Stimulated activated memory B cell treated with anti-CD40 and anti-IgM and Interleukin-4, amounts not matched to agents 10 μg/mL and 1 μg/mL and 100 μg/mL, for 72 hours (primary cell): Measurements from ENCODE around the gene HIPK1.
"Not testable (repeated sequence)": the region's sequence is repeated elsewhere in the genome, so short reads cannot be mapped to it uniquely, and the experiment has no call there.

Experiments
- ATAC-seq: fragments of 150-1000 bp; cut with Tn5 transposase; 2 replicates; pipeline ENCODE4 v1.10.0; 2021
- H3K27ac Mint-ChIP-seq: one replicate; pipeline ENCODE4 v1.8.0; 2022; ENCODE audit warnings: mild to moderate bottlenecking, mixed read lengths
- H3K27me3 Mint-ChIP-seq: one replicate; pipeline ENCODE4 v1.8.0; 2022; ENCODE audit warnings: mixed read lengths
- H3K36me3 Mint-ChIP-seq: one replicate; pipeline ENCODE4 v1.8.0; 2022; ENCODE audit warnings: mixed read lengths
- H3K4me1 Mint-ChIP-seq: one replicate; pipeline ENCODE4 v1.8.0; 2022; ENCODE audit warnings: mixed read lengths
- H3K4me3 Mint-ChIP-seq: one replicate; pipeline ENCODE4 v1.8.0; 2022; ENCODE audit warnings: mild to moderate bottlenecking, moderate library complexity, mixed read lengths
- H3K9me3 Mint-ChIP-seq: one replicate; pipeline ENCODE4 v1.8.0; 2022; ENCODE audit warnings: mixed read lengths

The HIPK1 gene

DNA sequence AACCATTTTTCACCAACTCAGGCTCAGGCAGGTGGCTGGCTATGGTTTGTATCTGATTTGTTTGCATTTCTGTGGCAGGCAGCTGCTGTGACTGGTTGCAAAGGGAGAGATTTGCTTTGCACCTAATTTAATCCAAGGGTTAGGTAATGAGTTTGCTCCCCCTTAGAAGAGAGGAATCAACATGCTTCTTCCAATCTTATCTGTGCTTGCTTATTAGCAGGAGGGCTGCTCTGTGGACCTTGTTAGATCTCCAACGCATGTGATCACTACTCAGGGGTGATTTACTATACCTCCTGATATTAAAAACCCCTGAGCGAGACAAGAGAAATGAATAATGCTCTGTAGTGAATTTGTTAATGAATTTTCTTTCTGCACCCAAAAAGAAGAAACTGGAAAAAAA is 70.7 kb downstream of the HIPK1 start:
- Mint-ChIP-seq H3K27me3 (peaks cover 8% of the 10 kb centered on the region), H3K36me3 (peaks cover 5% of the 10 kb centered on the region), H3K4me1 (no peaks in the 10 kb centered on the region), H3K27ac (no peak overlapping the region), H3K9me3 (peaks cover 7% of the 10 kb centered on the region), H3K4me3 (no peak overlapping the region)
- no peak for ATAC-seq

DNA sequence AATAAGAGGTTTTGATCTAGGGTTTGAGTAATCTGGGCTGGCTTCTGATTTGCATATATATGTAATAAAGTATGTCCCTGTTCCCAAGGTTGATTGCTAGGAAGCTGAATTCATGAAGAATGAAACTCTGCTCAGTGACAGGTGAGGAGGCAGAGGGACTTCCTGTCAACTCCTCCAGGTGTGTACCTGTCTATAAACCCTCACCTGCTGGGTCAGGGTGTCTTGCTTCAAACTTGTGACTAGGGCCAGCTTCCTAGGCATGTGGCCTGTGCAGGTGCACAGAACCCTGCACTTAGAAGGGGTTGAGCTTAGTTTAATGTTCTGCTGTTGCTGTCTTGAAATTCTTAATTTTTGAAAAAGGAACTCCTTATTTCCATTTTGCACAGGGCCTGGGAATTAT is 71.3 kb downstream of the HIPK1 start:
- Mint-ChIP-seq H3K4me3 (no peak overlapping the region), H3K36me3 (peaks cover 3% of the 10 kb centered on the region), H3K9me3 (peaks cover 5% of the 10 kb centered on the region), H3K27ac (no peak overlapping the region), H3K4me1 (no peaks in the 10 kb centered on the region), H3K27me3 (peaks cover 14% of the 10 kb centered on the region)
- ATAC-seq: no peak

DNA sequence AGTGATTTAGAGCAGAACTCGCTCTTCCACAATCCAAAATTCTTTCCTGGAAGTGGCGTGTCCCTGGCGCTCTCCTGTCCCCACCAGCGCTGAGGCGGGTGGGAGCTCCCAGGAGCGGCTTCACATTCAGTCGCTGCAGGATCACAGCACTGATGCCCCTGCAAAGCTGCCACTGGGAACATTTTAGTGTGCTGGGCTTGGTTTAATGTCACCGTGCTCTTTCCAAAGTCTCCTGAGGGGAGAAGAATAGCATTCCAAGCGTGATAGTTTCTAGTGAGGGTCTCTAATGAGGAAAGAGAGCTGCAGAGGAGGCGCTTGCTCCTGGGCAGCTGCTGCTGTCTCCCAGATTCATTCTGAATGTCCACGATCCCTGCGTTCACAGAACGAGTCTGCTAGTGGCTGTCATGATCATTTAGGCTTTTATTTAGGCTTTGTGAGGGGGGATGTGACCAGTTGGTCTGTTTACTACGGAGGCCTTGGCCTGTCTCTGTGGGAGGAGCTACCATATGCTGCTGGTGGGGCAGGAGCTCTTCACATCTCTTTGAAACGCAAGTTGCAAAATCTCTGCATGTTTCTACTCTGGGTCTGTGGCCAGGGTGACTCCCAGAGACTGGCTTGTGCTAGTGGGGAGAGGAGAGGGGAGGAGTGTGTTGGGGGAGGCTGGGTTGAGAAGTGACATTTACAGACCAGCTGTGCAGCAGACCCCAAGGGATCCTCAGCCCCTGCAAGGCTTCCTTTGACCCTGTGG is 73.5 kb downstream of the HIPK1 start:
- Mint-ChIP-seq H3K4me1 (no peaks in the 10 kb centered on the region), H3K4me3 (no peak overlapping the region), H3K36me3 (no peaks in the 10 kb centered on the region), H3K27ac (no peak overlapping the region), H3K27me3 (peaks cover 15% of the 10 kb centered on the region), H3K9me3 (peaks cover 5% of the 10 kb centered on the region)
- ATAC-seq: no peak

DNA sequence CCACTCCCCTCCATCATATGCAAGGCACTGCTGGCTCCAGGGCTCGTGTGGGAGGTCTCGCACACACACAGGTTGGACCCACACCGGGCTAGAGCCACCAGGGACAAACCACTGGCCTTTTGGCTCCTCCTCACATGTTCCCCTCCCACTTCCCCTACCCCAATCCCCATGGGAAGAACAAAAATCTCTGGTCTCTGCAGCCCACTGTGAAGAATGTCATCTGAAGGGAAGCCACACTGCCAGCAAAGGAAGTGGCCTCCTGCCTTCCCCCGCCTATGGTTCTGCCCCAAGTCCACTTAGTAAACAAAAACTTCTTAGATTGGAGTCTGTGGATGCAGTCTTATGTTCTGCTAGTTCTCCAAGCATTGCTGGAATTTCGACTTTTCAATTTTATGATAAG is 74.3 kb downstream of the HIPK1 start:
- no peaks in the 10 kb centered on the region for H3K36me3 Mint-ChIP-seq
- ATAC-seq: no peak
- no peaks in the 10 kb centered on the region for H3K4me1 Mint-ChIP-seq
- no peak overlapping the region for H3K27ac Mint-ChIP-seq
- peaks cover 15% of the 10 kb centered on the region for H3K27me3 Mint-ChIP-seq
- H3K4me3 Mint-ChIP-seq: no peak overlapping the region
- H3K9me3 Mint-ChIP-seq: peaks cover 5% of the 10 kb centered on the region

DNA sequence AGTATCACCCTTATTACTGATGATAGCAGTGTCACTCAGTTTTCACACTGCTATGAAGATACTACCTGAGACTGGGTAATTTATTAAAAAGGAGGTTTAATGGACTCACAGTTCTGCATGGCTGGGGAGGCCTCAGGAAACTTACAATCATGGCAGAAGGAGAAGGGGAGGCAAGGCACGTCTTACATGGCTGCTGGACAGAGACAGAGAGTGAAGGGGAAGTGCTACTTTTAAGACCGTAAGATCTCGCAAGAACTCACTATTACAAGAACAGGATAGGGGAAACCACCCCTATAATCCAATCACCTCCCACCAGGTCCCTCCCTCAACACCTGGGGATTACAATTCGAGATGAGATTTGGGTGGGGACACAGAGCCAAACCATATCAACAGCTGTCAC is 77.7 kb downstream of the HIPK1 start:
- H3K27me3 Mint-ChIP-seq: peaks cover 25% of the 10 kb centered on the region
- not testable (repeated sequence) for H3K36me3 Mint-ChIP-seq, H3K27ac Mint-ChIP-seq, H3K4me3 Mint-ChIP-seq, H3K9me3 Mint-ChIP-seq, H3K4me1 Mint-ChIP-seq, ATAC-seq

DNA sequence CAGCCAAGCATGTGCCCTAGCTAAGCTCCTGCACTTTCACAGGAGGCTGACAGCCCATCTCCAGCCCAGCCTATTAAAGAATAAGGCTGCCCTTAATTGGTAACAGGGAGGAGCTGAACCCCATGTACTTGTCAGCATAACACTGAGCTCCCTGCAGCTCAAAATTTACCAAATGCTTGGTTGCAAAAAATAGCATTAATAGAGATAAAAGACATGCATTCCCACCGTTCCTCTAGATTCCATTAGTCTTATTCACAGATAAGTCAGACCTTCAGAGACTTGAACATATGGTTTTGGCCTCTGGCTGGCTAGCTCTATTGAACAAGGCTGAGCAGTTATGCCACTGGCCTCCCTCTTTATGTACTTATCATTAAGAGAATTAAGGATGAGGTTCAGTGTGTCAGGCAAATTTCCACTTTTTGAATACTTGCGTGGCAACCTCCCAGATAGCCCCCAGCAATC is 79.4 kb downstream of the HIPK1 start:
- ATAC-seq: no peak
- no peaks in the 10 kb centered on the region for H3K36me3 Mint-ChIP-seq
- H3K27me3 Mint-ChIP-seq: peaks cover 41% of the 10 kb centered on the region
- H3K9me3 Mint-ChIP-seq: peaks cover 5% of the 10 kb centered on the region
- H3K4me1 Mint-ChIP-seq: no peaks in the 10 kb centered on the region
- H3K4me3 Mint-ChIP-seq: no peak overlapping the region
- no peak overlapping the region for H3K27ac Mint-ChIP-seq

DNA sequence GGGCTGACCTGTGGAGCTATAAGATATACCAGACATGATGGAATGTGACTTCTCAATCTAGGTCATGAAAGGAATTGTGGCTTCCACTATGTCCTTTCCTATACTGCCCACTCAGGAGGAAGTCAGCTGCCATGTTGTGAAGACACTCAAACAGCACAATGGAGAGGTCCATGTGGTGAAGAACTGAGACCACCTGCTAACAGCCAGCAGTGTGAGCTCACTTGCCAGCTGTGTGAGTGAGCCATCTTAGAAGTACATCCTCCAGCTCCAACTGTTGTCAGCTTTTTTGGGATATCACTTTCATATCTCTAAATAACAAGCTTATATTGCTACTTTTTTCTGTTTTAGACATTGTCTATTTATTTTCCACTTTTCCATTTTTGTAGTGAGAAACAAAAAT is 79.9 kb downstream of the HIPK1 start:
- no peak for ATAC-seq
- peaks cover 46% of the 10 kb centered on the region for H3K27me3 Mint-ChIP-seq
- peaks cover 5% of the 10 kb centered on the region for H3K9me3 Mint-ChIP-seq
- no peaks in the 10 kb centered on the region for H3K4me1 Mint-ChIP-seq
- H3K27ac Mint-ChIP-seq: no peak overlapping the region
- H3K36me3 Mint-ChIP-seq: no peaks in the 10 kb centered on the region
- no peak overlapping the region for H3K4me3 Mint-ChIP-seq

DNA sequence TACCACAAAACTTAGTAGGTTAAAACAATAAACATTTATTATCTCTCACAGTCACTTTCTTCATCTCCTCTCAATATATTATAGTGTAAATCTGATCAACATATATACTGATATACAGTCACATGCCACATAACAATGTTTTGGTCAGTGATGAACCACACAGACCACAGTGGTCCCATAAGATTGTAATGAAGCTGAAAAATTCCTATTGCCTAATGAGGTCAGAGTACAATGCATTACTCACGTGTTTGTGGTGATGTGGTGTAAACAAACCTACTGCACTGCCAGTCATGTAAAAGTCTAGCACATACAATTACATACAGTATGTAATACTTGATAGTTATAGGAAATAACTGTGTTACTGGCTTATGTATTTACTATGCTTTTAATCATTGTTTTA is 80.3 kb downstream of the HIPK1 start:
- no peak for ATAC-seq

DNA sequence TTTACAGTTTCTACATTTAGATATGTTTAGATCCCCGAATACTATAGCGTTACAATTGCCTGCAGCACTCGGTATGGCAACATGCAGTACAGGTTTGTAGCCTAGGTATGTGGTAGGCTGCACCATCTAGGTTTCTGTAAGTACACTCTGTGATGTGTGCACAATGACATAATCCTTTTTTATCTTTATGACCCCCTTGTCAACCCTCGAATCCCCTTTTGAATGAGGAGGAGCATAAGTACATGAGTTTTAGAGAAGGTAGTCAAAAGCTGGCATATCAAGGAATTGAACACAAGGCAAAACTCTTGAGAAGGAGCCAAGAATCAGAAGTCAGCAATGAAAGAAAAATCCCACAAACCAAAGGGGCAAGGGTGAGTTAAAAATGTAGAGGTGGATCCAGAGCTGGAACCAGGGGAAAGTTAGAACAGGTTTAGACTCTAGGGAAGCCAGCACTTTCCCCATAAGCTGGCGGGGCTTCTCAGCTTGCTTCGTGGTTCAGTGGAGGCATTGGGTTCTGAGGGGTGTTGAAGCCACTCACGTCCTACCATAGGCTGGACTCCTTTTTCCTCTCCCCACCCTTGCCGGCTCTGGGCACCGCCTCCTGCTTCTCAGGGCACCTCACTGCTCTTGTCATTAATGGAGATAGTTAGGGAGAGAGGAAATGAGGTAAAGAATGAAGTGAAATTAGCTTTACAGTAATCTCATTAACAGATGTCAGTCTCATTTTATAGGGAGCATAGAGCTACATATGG is 81.5 kb downstream of the HIPK1 start:
- Mint-ChIP-seq H3K4me1 (no peaks in the 10 kb centered on the region), H3K4me3 (no peak overlapping the region), H3K27me3 (peaks cover 39% of the 10 kb centered on the region), H3K9me3 (peaks cover 3% of the 10 kb centered on the region), H3K27ac (no peak overlapping the region), H3K36me3 (no peaks in the 10 kb centered on the region)
- no peak for ATAC-seq

More for the DNA sequence above, 80.3 kb downstream of the HIPK1 start:
- Mint-ChIP-seq H3K27ac (no peak overlapping the region), H3K36me3 (no peaks in the 10 kb centered on the region), H3K4me1 (no peaks in the 10 kb centered on the region), H3K4me3 (no peak overlapping the region), H3K9me3 (peaks cover 5% of the 10 kb centered on the region), H3K27me3 (peaks cover 43% of the 10 kb centered on the region)

DNA sequence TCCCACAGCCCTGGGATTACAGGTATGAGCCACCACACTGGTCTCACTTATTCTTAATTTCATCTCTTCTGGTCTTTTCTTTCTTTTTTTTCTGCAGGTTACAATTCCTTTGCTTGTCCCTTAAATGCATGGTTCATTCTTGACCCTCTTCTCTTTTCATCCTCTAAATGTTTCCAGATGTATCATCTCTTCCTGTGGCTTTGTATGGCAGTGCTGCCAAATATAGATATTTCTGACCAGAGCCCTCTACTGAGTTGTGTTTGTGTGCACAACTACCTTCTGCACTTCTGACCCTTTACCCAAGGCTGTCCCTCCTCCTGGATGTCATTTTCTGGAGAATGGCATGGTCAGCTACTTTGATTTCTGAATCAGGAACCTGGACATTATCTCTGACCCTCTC is 82.7 kb downstream of the HIPK1 start:
- no peak overlapping the region for H3K27ac Mint-ChIP-seq
- ATAC-seq: no peak
- peaks cover 1% of the 10 kb centered on the region for H3K9me3 Mint-ChIP-seq
- no peaks in the 10 kb centered on the region for H3K36me3 Mint-ChIP-seq
- H3K27me3 Mint-ChIP-seq: peaks cover 49% of the 10 kb centered on the region
- H3K4me1 Mint-ChIP-seq: no peaks in the 10 kb centered on the region
- H3K4me3 Mint-ChIP-seq: no peak overlapping the region

DNA sequence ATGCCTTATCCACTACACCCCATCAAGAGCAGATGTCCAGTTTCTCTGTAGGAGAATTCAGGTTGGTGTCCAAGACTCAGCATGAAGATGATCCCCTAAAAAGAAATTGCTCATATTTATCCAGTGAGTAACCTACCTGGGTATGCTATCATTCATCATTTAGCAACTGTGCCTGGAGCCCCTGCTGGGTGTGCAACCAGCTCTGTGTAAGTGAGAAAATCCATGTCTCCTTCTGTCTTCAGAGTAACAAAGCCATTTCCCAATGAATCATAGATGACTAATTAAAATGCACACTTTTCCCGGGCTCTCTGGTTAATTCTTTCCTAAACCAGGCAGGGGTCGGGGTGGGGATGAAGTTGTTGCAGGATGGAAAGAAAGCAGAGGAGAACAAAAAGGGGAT is 86.0 kb downstream of the HIPK1 start:
- H3K4me1 Mint-ChIP-seq: no peaks in the 10 kb centered on the region

DNA sequence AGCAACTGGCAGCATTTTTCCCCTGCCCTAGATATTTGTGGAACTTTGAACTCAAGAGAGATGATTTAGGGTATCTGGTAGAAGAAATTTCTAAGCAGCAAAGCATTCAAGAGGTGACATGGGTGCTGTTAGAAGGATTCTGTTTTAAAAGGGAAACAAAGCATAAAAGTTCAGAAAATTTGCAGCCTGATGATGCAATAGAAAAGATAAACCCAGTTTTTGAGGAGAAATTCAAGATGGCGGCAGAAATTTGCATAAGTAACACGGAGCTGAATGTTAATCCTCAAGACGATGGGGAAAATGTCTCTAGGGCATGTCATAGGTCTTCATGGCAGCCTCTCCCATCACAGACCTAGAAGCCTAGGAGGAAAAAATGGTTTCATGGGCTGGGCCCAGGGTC is 90.6 kb downstream of the HIPK1 start:
- not testable (repeated sequence) for H3K4me3 Mint-ChIP-seq, H3K27ac Mint-ChIP-seq

More for the DNA sequence above, 86.0 kb downstream of the HIPK1 start:
- H3K36me3 Mint-ChIP-seq: no peaks in the 10 kb centered on the region
- no peak for ATAC-seq
- peaks cover 58% of the 10 kb centered on the region for H3K27me3 Mint-ChIP-seq
- no peak overlapping the region for H3K4me3 Mint-ChIP-seq
- no peak overlapping the region for H3K27ac Mint-ChIP-seq
- no peaks in the 10 kb centered on the region for H3K9me3 Mint-ChIP-seq

DNA sequence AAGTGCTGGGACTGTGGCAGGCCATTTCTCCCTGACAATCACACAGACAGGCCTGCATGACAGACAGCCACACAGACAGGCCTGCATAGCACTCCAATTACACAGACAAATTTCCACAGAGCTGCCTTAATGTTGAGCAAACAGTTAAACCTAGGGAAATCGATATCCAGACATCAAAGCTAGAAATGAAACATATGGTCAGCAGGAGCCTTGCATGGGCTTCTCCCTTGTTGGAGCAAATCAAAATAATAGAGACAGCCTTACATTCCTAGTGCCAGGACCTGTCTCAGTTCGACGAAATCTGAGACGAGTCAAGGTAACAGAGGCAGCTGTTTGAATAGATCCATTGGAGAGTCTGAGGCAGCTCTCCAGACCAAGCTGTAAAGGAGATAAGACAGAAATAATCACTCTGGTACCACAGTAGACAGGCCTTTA is 92.6 kb downstream of the HIPK1 start:
- ATAC-seq: no peak
- Mint-ChIP-seq H3K4me3 (no peak overlapping the region), H3K27me3 (peaks cover 21% of the 10 kb centered on the region), H3K9me3 (no peaks in the 10 kb centered on the region), H3K4me1 (no peaks in the 10 kb centered on the region), H3K27ac (no peak overlapping the region), H3K36me3 (no peaks in the 10 kb centered on the region)

More for the DNA sequence above, 90.6 kb downstream of the HIPK1 start:
- not testable (repeated sequence) for H3K4me1 Mint-ChIP-seq, ATAC-seq, H3K9me3 Mint-ChIP-seq, H3K36me3 Mint-ChIP-seq
- H3K27me3 Mint-ChIP-seq: peaks cover 39% of the 10 kb centered on the region

DNA sequence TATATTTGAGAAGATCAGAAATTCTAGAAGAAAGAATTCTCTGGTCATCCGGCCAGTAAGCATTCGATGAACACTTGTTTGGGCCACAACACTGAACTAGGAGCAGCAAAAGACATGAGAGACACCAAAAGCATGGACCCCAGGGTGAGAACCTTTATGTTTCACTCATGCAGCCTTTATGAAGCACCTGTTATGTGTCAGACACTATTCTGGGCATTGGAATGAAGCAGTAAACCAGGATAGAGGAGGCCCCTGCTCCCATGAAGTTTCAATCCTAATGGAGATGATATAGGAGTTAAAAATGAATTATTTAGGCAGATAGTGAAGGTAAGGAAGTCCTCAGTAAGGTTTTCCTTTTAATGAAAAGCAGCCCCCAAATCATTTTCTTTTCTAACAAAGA is 93.8 kb downstream of the HIPK1 start:
- peaks cover 29% of the 10 kb centered on the region for H3K27me3 Mint-ChIP-seq
- no peaks in the 10 kb centered on the region for H3K9me3 Mint-ChIP-seq
- ATAC-seq: no peak
- H3K4me3 Mint-ChIP-seq: no peak overlapping the region
- H3K36me3 Mint-ChIP-seq: no peaks in the 10 kb centered on the region
- no peak overlapping the region for H3K27ac Mint-ChIP-seq
- no peaks in the 10 kb centered on the region for H3K4me1 Mint-ChIP-seq

DNA sequence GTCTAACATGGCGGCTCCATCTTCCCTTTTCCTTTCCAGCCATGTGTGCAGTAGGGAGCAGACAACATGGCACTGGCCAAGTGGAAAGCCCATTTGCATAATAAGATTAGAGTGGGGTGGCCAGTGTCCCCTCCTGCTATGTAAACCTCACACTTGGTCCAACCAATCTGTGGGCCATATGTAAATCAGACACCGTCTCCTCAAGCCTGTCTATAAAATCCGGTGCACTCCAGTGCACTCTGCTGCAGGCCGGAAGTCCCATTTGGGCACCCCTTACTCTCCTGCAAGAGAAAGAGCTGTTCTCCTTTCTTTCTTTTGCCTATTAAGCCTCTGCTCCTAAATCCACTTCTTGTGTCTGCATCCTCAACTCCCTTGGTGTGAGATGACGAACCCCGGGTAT is 94.3 kb downstream of the HIPK1 start:
- Mint-ChIP-seq H3K4me1 (no peaks in the 10 kb centered on the region), H3K4me3 (no peak overlapping the region), H3K36me3 (no peaks in the 10 kb centered on the region), H3K9me3 (no peaks in the 10 kb centered on the region), H3K27me3 (peaks cover 29% of the 10 kb centered on the region), H3K27ac (no peak overlapping the region)
- no peak for ATAC-seq

DNA sequence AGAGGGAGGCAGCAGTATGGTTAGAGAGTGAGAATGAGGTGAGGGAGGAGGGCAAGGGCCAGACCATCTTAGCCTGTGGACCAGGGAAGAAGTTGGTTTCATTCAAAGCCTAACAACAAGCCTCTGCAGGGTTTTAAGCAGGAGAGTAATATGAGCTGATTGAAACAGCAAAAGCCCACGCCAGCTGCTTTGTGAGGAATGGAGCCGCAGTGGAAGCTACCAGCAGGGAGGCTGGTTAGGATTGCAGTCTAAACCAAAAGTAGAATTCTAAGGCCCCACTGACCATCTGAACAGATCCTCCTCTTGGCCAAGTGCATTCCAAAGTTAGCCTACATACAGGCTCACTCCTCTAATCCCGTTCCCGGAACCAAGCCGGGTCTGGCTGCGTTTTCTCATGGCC is 94.9 kb downstream of the HIPK1 start:
- H3K36me3 Mint-ChIP-seq: no peaks in the 10 kb centered on the region

More for the DNA sequence above, 94.9 kb downstream of the HIPK1 start:
- H3K4me1 Mint-ChIP-seq: no peaks in the 10 kb centered on the region
- no peak overlapping the region for H3K4me3 Mint-ChIP-seq
- no peak overlapping the region for H3K27ac Mint-ChIP-seq
- no peaks in the 10 kb centered on the region for H3K9me3 Mint-ChIP-seq
- no peak for ATAC-seq
- peaks cover 28% of the 10 kb centered on the region for H3K27me3 Mint-ChIP-seq
